ENCODE data around the gene CAPRIN1. TPM values are rescaled to one million over a fixed set of nuclear protein-coding genes. Genes with fewer than 3 reads are reported as not detected.

CAPRIN1 gene
- total and polyA plus RNA-seq, 2 of the 8 experiments (the other 6 are each of a cell fraction or from before 2014, with no cell fraction given) = 221 to 317 TPM

- H2BK15ac ChIP-seq (ENCODE audit: low read length) = no peak overlapping the region
- no peaks in the 10 kb centered on the region for H3K23me2 ChIP-seq (ENCODE audit: low read depth, low read length)
- H3K14ac ChIP-seq (ENCODE audit: insufficient read length) = no peak overlapping the region
- H2BK120ac ChIP-seq (replicated peaks; ENCODE audit: low read depth, low read length) = no peak overlapping the region
- no peaks in the 10 kb centered on the region for H3K79me1 ChIP-seq (ENCODE audit: low read depth, low read length)
- H3K36me3 ChIP-seq (ENCODE audit: control insufficient read depth in 2 of 4, insufficient read depth in 4 of 4, low read length in 3 of 4) = peaks cover 12 to 35% (median 23%) of the 10 kb centered on the region in 4 experiments
- no peak overlapping the region for H3K4ac ChIP-seq (replicated peaks; ENCODE audit: insufficient read length, low read depth, low read length)
- H3K4me3 ChIP-seq (ENCODE audit: extremely low read depth in 1 of 4, insufficient read depth in 2 of 4, low read depth in 3 of 4, low read length in 4 of 4) = no peak overlapping the region
- no peak for FAIRE-seq
- no peak overlapping the region for H2AFZ ChIP-seq (ENCODE audit: low read length)
- WGBS, 2 experiments (ENCODE audit: extremely low coverage in 1 of 2, insufficient coverage in 1 of 2, insufficient read length in 1 of 2, insufficient replicate concordance in 2 of 2, low coverage in 1 of 2, low lambda C conversion rate in 2 of 2, missing lambda C conversion rate in 1 of 2) = 93% methylated on average over 6 of the region's 6 CpGs; no CpG with 5 or more reads in 1 of the 2 experiments
- H4K8ac ChIP-seq (ENCODE audit: extremely low read depth, insufficient read depth, low read length) = no peak overlapping the region
- no peak overlapping the region for H3K23ac ChIP-seq (ENCODE audit: insufficient read length)
- no peak overlapping the region for H2AK5ac ChIP-seq (ENCODE audit: low read depth, low read length)
- H3K56ac ChIP-seq (replicated peaks; ENCODE audit: insufficient read length, low read depth, low read length) = no peak overlapping the region
- no peak overlapping the region for H4K5ac ChIP-seq (ENCODE audit: insufficient read length, low read depth, low read length)
- no peaks in the 10 kb centered on the region for H3K9me3 ChIP-seq (ENCODE audit: insufficient read depth in 2 of 2, low read depth in 1 of 2, low read length in 1 of 2)
- POLR2A ChIA-PET (ENCODE audit: partially characterized antibody) = interaction anchor here (1.0 to 1.4 kb wide), 4 partner anchors 19 to 215 kb away, joined by 3 to 5 read pairs (median 3); no protein-coding TSS in a partner anchor
- CTCF ChIA-PET (ENCODE audit: partially characterized antibody) = interaction anchor here (0.6 to 11.3 kb wide), 29 partner anchors 7 to 344 kb away, joined by 3 to 89 read pairs (median 4); partner anchors contain the start of gene ABTB2
- no peak overlapping the region; the same call in 1 of the 2 replicates for H2BK5ac ChIP-seq (ENCODE audit: low read depth, low read length)
- H3K9ac ChIP-seq (replicated peaks in 1 of 4; ENCODE audit: extremely low read depth in 1 of 4, low read depth in 3 of 4, low read length in 3 of 4) = no peak overlapping the region
- H4K20me1 ChIP-seq (replicated peaks in 1 of 2; ENCODE audit: control insufficient read depth in 1 of 2, insufficient read depth in 2 of 2, low read length in 2 of 2) = peaks cover 11 to 18% of the 10 kb centered on the region in 2 experiments
- no peaks in the 10 kb centered on the region for H3K4me1 ChIP-seq (replicated peaks in 1 of 4; ENCODE audit: control insufficient read depth in 3 of 4, insufficient read depth in 4 of 4, low read length in 3 of 4)
- no peak overlapping the region for H3K27ac ChIP-seq (ENCODE audit: low read depth, low read length)
- H2BK20ac ChIP-seq (ENCODE audit: low read length) = no peak overlapping the region
- no peak for DNase-seq (ENCODE audit: low read depth in 1 of 2, low spot score in 2 of 2)
- H2BK12ac ChIP-seq (ENCODE audit: low read depth, low read length) = no peak overlapping the region
- H3K4me2 ChIP-seq (ENCODE audit: insufficient read depth in 1 of 2, low read depth in 2 of 2, low read length in 2 of 2) = no peak overlapping the region
- no peak overlapping the region for H4K91ac ChIP-seq (replicated peaks; ENCODE audit: insufficient read length, low read length)
- no peak overlapping the region for H3K18ac ChIP-seq (ENCODE audit: extremely low read depth, low read length)
- no peaks in the 10 kb centered on the region for H3K79me2 ChIP-seq (ENCODE audit: control insufficient read depth in 1 of 2, insufficient read depth in 2 of 2, low read length in 2 of 2)
- no peaks in the 10 kb centered on the region for H3K27me3 ChIP-seq (replicated peaks in 1 of 4; ENCODE audit: control insufficient read depth in 3 of 4, extremely low read depth in 1 of 4, insufficient read depth in 3 of 4, low read length in 3 of 4)
- TF ChIP-seq TBP (IDR thresholded peaks at IDR 0.05; ENCODE audit: low read depth, low read length) (no peak), POLR2AphosphoS5 (IDR thresholded peaks at IDR 0.05; ENCODE audit: low read depth, low read length) (no peak), RNF2 (IDR thresholded peaks at IDR 0.05; ENCODE audit: borderline replicate concordance, low read depth, low read length, missing control alignments, poor library complexity, severe bottlenecking) (no peak), RFX5 (IDR thresholded peaks at IDR 0.05; ENCODE audit: borderline replicate concordance, low read depth, low read length) (no peak), SP1 (IDR thresholded peaks at IDR 0.05; ENCODE audit: low read depth, low read length) (no peak), KDM1A (IDR thresholded peaks at IDR 0.05; ENCODE audit: borderline replicate concordance, low read length) (no peak), RAD21 (IDR thresholded peaks at IDR 0.05 in 1 of 2, conservative IDR thresholded peaks at IDR 0.05 in 1 of 2; ENCODE audit: low read depth in 2 of 2, low read length in 2 of 2) (no peak), JUN (IDR thresholded peaks at IDR 0.05; ENCODE audit: low read depth, low read length) (no peak), POU5F1 (IDR thresholded peaks at IDR 0.05; ENCODE audit: low read depth, low read length) (no peak), FOSL1 (IDR thresholded peaks at IDR 0.05; ENCODE audit: insufficient read depth, low read depth, low read length) (no peak), YY1 (IDR thresholded peaks at IDR 0.05; ENCODE audit: low read depth, low read length) (no peak), SRF (IDR thresholded peaks at IDR 0.05; ENCODE audit: low read depth, low read length) (no peak), POLR2A (IDR thresholded peaks at IDR 0.05; ENCODE audit: control extremely low read depth in 1 of 2, low read depth in 2 of 2, low read length in 2 of 2) (no peak)
Observed at GRCh38 chr11:34150494-34151151, 99.1 kb downstream of the CAPRIN1 start.
